SH-SY5Y (cell line): ENCODE results near the gene DHCR24.

Experiments
- GATA2 ChIP-seq: IDR thresholded peaks from 2 replicates; pipeline ENCODE4 v1.6.1; 2011; ENCODE audit warnings: mild to moderate bottlenecking, low read depth, low read length
- GATA3 ChIP-seq: IDR thresholded peaks from 2 replicates; pipeline ENCODE4 v1.6.1; 2011; ENCODE audit warnings: low read depth, mild to moderate bottlenecking, low read length, moderate library complexity

DNA sequence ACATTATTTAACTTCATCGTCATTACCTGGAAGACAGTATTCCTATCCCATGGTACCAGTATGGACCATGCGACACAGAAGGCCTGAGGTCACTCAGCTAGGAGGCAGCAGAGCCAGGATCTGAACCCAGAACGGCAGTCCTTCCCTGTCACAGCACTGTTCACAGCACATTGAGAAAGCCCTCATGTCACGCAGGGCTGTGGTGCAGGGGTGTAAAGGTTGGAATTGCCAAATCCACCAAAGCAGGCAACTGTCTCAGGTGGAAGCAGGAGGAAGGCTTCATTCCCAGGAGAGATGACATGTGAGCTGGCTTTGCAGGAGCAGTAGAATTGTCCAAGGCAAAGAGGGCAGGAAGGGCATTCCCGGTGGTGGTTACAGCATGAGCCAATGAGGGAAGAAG is 75.9 kb downstream of the DHCR24 start:
- TF ChIP-seq GATA2 (no peak), GATA3 (no peak)
